Left ventricle myocardium inferior (tissue), 1 donor: ENCODE data around the gene ZNF423. TPM values are rescaled to one million over a fixed set of nuclear protein-coding genes. Genes with fewer than 3 reads are reported as not detected.
A peak's percentile ranks its signal among the peaks of the same experiment; 100 is the strongest.

ENCODE experiments used
- DNase-seq: peaks from one replicate; pipeline ENCODE4 v3.0.0-alpha.2; 2020
- H3K27ac ChIP-seq: fragments of 200-600 bp; replicated peaks from 2 replicates; pipeline ENCODE4 v1.8.0; 2021
- H3K27me3 ChIP-seq: fragments of 200-600 bp; 2 replicates; pipeline ENCODE4 v1.8.0; 2021; ENCODE audit warnings: low read depth
- H3K36me3 ChIP-seq: fragments of 200-600 bp; 2 replicates; pipeline ENCODE4 v1.8.0; 2021
- H3K4me1 ChIP-seq: fragments of 200-600 bp; 2 replicates; pipeline ENCODE4 v1.8.0; 2021
- H3K4me3 ChIP-seq: fragments of 200-600 bp; 2 replicates; pipeline ENCODE4 v1.8.0; 2021; ENCODE audit warnings: mild to moderate bottlenecking, moderate library complexity
- H3K9me3 ChIP-seq: fragments of 200-600 bp; replicated peaks from 2 replicates; pipeline ENCODE4 v1.8.0; 2021
- intact Hi-C: fragments of 100-400 bp; cut with micrococcal nuclease; formaldehyde crosslinking; loops from one replicate; pipeline ENCODE4 v1.11.0; 2022
- total RNA-seq: library from RNA; stranded (reverse); fragmentation: NEBNext Ultra II Directional; extraction: Animal tissue kit (Norgen Biotek cat#: 25700); gene quantifications from one replicate; pipeline ENCODE4 v1.2.1, GENCODE V29; 2021
- TF ChIP-seq, protein P1 (sequence below): fragments of 200-600 bp; IDR thresholded peaks from 2 replicates; pipeline ENCODE4 v1.8.0; 2021; ENCODE audit warnings: antibody characterized with exemption, mild to moderate bottlenecking, borderline replicate concordance
- donor health status: DM: no; HTN: yes; CAD: no; lungs with severe emphysema.

Gene ZNF423
- total RNA-seq, 1 donor from 2014 or later, result 8.6 TPM

DNA sequence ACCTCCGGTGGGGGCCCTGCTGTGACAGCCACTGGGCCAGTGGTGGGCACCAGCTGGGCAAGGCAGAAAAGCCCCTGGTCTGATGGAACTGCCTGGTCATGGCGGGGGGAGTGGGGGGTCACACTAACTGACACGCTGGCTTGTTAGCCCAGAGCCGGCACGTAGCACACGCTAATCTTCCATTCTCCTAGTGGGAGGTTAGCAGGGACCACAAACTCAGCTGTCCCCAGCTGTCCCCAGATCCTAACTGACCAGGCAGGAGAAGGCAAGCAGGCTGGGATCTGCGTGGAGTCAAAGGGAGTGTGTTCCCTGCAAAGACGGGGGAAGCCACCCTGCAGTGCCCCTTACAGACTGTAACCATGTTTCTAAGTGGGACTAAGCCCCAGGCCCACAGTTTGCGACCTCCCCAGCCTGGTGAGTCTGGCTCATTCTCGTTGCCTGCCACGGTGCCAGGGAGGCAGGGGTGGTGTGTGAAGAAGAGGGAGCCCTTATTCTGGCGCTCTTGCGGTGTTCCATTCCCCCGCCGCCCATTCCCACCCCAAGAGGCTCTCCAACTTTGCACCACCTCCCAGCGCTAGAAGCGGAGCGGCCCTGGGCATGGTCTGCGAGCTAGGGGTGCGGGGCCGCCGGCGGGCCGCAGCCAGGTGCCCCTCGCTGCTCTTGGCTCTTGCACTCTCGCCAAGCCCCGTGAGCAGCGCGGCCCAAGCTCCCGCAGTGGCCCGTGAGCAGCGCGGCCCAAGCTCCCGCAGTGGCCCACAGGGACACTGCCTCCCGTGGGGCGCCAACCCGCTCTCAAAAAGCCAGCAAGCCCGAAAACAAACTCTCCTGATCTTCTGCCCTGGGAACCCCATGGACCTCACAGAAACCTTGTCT is 12.1 kb upstream of the ZNF423 start:
- Histone ChIP-seq H3K27me3 (peaks cover 23% of the 10 kb centered on the region), H3K9me3 (no peaks in the 10 kb centered on the region), H3K27ac (no peak overlapping the region), H3K4me1 (peaks cover 11% of the 10 kb centered on the region), H3K36me3 (no peaks in the 10 kb centered on the region), H3K4me3 (no peak overlapping the region)
- intact Hi-C loops, result no loop called here
- TF ChIP-seq, protein P1, sequence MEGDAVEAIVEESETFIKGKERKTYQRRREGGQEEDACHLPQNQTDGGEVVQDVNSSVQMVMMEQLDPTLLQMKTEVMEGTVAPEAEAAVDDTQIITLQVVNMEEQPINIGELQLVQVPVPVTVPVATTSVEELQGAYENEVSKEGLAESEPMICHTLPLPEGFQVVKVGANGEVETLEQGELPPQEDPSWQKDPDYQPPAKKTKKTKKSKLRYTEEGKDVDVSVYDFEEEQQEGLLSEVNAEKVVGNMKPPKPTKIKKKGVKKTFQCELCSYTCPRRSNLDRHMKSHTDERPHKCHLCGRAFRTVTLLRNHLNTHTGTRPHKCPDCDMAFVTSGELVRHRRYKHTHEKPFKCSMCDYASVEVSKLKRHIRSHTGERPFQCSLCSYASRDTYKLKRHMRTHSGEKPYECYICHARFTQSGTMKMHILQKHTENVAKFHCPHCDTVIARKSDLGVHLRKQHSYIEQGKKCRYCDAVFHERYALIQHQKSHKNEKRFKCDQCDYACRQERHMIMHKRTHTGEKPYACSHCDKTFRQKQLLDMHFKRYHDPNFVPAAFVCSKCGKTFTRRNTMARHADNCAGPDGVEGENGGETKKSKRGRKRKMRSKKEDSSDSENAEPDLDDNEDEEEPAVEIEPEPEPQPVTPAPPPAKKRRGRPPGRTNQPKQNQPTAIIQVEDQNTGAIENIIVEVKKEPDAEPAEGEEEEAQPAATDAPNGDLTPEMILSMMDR, result no peak
- DNase-seq, result no peak

DNA sequence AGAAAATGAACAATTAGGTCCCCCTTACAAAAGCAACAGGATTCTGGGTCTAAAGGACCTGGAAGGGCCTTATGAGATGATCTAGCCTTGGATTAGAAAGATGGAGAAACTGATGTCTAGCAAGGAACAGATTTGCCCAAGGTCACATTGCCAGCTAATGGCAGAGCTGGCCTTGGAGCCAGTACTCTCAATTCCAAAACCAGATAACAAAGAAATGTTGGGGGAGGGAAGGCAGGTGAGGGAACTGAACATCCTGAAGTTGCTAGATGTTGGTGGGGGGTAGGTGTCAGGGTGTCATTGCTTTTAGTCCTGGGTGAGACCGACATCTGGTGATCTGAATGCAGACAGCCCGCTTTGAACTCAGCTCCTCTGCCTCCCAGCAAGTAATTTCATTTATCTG is 11.3 kb upstream of the ZNF423 start:
- no peak overlapping the region for H3K27ac ChIP-seq
- H3K9me3 ChIP-seq, result no peaks in the 10 kb centered on the region
- H3K27me3 ChIP-seq, result peaks cover 23% of the 10 kb centered on the region
- TF ChIP-seq, protein P1, result no peak
- no peak for DNase-seq
- H3K4me1 ChIP-seq, result peaks cover 11% of the 10 kb centered on the region
- no peak overlapping the region for H3K4me3 ChIP-seq
- no peaks in the 10 kb centered on the region for H3K36me3 ChIP-seq
- intact Hi-C loops, result no loop called here

DNA sequence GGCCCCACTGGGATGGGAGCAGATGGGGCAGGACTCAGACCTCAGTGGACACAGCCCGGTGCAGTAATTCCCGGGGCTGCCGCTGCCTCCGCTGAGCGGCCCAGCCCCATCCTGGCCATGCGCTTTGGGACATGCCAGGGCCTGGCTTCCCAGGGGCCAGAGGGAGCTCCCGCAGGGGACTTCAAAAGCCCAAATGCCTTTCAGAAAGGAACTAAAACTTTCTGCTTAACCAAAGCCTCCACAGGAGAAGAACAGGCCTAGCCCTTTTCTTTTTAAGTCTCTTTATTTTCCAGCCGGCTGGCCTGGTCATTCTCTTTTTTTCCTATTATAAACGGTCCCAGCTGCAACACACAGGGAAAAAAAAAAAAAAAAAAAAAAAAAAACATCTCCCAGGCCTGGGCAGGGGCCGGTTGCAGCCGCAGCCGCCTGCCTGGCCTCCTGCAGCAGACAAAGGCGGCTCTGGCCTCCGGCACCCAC is 10.7 kb upstream of the ZNF423 start:
- Histone ChIP-seq H3K36me3 (no peaks in the 10 kb centered on the region), H3K4me3 (no peak overlapping the region), H3K27ac (peak overlapping the region; percentile 33), H3K27me3 (peaks cover 23% of the 10 kb centered on the region), H3K4me1 (peaks cover 11% of the 10 kb centered on the region), H3K9me3 (no peaks in the 10 kb centered on the region)
- TF ChIP-seq, protein P1, result no peak
- intact Hi-C loops, result no loop called here
- no peak for DNase-seq

DNA sequence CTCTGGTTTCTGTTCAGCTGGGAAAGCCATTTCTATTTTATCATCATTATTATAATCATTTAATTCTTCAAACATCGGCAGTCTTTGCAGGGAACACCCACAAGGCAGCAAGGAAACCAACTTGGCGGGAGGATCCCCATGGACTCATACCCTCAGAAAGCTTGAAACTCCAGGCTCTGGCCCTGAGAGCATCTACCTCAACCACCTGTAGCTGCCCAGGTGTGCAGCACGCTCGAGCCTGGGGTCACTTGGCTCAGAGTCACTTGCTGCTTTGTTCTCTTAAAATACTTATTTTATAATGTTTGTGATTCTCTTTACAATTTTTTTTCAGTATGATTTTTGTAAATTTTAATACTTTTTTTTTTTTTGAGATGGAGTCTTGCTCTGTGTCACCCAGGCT is 6.8 kb upstream of the ZNF423 start:
- Histone ChIP-seq H3K4me1 (peaks cover 31% of the 10 kb centered on the region), H3K9me3 (no peaks in the 10 kb centered on the region), H3K27ac (no peak overlapping the region), H3K36me3 (no peaks in the 10 kb centered on the region), H3K27me3 (peaks cover 7% of the 10 kb centered on the region), H3K4me3 (no peak overlapping the region)
- intact Hi-C loops, result no loop called here
- TF ChIP-seq, protein P1, result no peak
- DNase-seq, result no peak

DNA sequence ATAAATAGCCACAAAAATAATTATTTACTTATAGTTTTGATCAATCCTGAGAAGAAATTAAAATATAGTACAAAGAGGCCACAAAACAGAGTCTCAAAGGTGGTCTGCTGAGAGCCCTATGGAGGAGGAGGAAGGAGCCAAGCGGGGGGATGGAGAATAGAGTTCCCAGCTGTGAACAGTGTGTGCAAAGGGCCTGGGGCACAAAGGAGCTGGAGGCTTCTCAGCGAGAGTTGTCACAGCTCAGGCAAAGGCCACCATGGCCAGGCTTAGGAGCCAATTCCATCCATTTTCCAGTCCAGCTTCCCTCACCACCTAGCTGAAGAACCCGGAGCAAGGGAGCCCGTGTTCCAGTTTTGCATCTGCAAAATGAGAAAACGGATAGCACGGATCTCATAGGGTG is 5.4 kb upstream of the ZNF423 start:
- peaks cover 27% of the 10 kb centered on the region for H3K4me1 ChIP-seq
- TF ChIP-seq, protein P1, result no peak
- no peak overlapping the region for H3K4me3 ChIP-seq
- no peaks in the 10 kb centered on the region for H3K36me3 ChIP-seq
- intact Hi-C loops, result no loop called here
- H3K27ac ChIP-seq, result no peak overlapping the region
- no peaks in the 10 kb centered on the region for H3K9me3 ChIP-seq
- DNase-seq, result no peak
- peaks cover 5% of the 10 kb centered on the region for H3K27me3 ChIP-seq
